SH-SY5Y (cell line): ENCODE data around the gene TRMT2A.

ENCODE experiments used
- GATA2 ChIP-seq: IDR thresholded peaks from 2 replicates; pipeline ENCODE4 v1.6.1; 2011; ENCODE audit warnings: mild to moderate bottlenecking, low read depth, low read length
- GATA3 ChIP-seq: IDR thresholded peaks from 2 replicates; pipeline ENCODE4 v1.6.1; 2011; ENCODE audit warnings: low read depth, mild to moderate bottlenecking, low read length, moderate library complexity

The TRMT2A gene

GRCh38 chr22:20071524-20071972 lies 45.5 kb downstream of the TRMT2A start:
- no peak for TF ChIP-seq GATA3

- TF ChIP-seq GATA3 (no peak), GATA2 (no peak)
These were observed 47.5 kb downstream of the TRMT2A start for GRCh38 chr22:20069331-20070042.

DNA sequence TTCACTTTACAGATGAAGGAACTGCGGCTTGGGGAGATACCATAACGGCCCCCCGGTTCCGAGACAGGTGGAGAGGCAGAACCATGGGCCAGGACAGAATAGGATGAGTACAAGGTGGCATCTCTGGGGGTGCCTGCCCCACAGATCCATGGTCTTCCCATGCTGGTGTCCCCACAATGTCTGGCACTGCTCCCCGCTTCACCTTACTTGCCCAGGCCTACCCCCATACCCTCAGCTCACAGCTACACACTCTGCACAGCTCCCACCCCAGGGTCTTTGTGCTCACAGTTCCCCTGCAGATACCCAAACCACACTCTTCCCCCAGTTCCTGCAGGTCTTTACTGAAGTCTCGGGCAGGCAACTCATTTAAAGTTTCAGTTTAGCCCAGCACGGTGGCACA lies 48.4 kb downstream of the TRMT2A start:
- TF ChIP-seq GATA3 (no peak), GATA2 (no peak)

GRCh38 chr22:20066617-20067383 lies 50.2 kb downstream of the TRMT2A start:
- no peak for TF ChIP-seq GATA3
- TF ChIP-seq GATA2, result no peak

DNA sequence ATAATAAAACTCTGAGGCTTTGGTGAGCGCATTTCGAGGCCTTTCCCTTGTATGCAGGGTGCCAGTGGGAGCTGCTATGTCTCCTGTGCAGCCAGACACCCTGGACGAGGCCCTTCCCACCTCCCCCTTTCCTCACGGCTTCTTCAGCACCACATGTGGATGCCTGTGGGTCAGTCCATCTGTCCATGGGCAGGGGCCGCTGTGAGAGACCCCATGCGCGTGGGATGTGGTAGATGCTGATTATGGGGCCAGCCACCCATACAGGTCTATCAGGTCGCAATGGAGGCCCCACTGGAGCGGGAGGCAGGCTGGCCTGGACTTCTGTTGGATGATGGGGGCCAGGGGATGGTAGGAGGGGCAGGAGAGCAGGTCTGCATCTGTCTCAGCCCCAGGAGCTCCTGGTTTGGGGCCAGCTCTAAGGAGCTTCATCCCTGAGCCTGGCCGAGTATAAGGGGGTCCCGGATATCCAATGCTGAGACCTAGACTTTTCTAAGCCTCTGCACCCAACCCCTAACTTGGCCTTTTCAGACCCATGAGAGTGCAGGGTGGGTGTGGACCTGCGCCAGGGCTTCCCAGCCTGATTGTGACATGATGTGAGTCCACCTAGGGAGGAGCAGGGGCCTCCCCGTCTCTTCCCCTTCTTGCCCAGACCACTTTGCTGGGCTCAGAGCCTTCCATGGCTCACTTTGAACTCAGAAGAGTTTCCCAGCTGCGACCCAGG lies 51.0 kb downstream of the TRMT2A start:
- TF ChIP-seq GATA3 (no peak), GATA2 (no peak)

- TF ChIP-seq GATA2 (no peak), GATA3 (no peak)
These were observed 52.3 kb downstream of the TRMT2A start for GRCh38 chr22:20064545-20065262.

- TF ChIP-seq GATA3 (no peak), GATA2 (no peak)
These were observed 52.9 kb downstream of the TRMT2A start for GRCh38 chr22:20064140-20064480.

GRCh38 chr22:20063271-20064139 lies 53.5 kb downstream of the TRMT2A start:
- TF ChIP-seq GATA2, result no peak

- TF ChIP-seq GATA3 (no peak), GATA2 (no peak)
These were observed 54.3 kb downstream of the TRMT2A start for GRCh38 chr22:20062766-20063083.

DNA sequence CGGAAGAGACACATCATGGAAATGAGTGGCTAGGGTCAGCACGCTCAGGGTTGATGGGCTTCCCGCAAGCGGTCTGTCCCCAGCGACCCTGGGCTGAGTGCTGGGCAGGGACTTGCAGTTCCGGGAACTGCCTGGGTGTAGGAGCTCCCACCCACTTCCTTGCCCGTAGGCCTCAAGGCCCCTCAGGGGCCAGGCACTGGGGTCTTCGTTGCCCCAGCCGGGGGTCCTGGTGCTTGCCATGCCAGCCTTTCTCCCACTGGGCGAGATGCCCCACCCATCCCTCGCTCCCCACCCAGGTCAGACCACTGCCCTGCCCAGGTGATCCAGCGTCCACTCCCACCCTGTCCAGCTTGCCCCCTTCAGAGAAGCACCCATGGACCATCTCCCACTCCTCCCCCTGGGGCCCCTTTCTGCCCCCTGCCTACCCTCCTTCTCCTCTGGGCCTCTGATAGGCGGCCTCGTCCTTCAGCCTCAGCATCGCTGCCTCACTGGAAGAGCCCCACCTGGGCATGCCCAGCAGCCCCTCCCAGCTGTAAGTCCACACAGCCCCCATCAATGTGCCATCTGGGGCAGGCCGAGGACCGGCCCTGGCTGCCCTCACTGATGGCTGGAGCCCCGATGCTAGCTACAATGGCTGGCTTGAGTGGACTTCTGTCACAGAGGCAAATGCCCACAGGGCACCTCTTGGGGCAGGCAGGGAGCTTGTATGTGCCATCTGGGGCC lies 54.8 kb downstream of the TRMT2A start:
- TF ChIP-seq GATA2 (no peak), GATA3 (no peak)
